Mesothelial cell of epicardium (in vitro differentiated cells): ENCODE measurements around the gene NELL1. TPM values are rescaled to one million over a fixed set of nuclear protein-coding genes. Genes with fewer than 3 reads are reported as not detected.
"Not testable (repeated sequence)": the region's sequence is repeated elsewhere in the genome, so short reads cannot be mapped to it uniquely, and the experiment has no call there.

Source experiments
- DNase-seq, 2 experiments: peaks; one replicate each; pipeline ENCODE4 v3.0.0; 2021; ENCODE audit warnings: low spot score in 2 of 2; ENCODE audit not compliant: unreplicated experiment in 2 of 2
- H3K27ac Mint-ChIP-seq: 2 replicates; pipeline ENCODE4 v1.8.0; 2021; ENCODE audit warnings: mixed read lengths
- H3K27me3 Mint-ChIP-seq: 2 replicates; pipeline ENCODE4 v1.8.0; 2021; ENCODE audit warnings: low read depth, mixed read lengths
- H3K36me3 Mint-ChIP-seq: 2 replicates; pipeline ENCODE4 v1.8.0; 2021; ENCODE audit warnings: mixed read lengths
- H3K4me1 Mint-ChIP-seq: 2 replicates; pipeline ENCODE4 v1.8.0; 2021; ENCODE audit warnings: mixed read lengths
- H3K4me3 Mint-ChIP-seq: 2 replicates; pipeline ENCODE4 v1.8.0; 2021; ENCODE audit warnings: mild to moderate bottlenecking, moderate library complexity, mixed read lengths
- H3K9me3 Mint-ChIP-seq: 2 replicates; pipeline ENCODE4 v1.8.0; 2021; ENCODE audit warnings: mixed read lengths
- CTCF ChIP-seq: fragments of 200-600 bp; sonication (generic); IDR thresholded peaks from one replicate; pipeline ENCODE4 v1.5.0; 2021; ENCODE audit warnings: antibody characterized with exemption; ENCODE audit not compliant: unreplicated experiment
- total RNA-seq: library from RNA; stranded (reverse); gene quantifications from 3 replicates; pipeline ENCODE4 v1.2.1, GENCODE V29; 2021

NELL1 gene
- total RNA-seq, 1 donor from 2014 or later, result 1.7 TPM

DNA sequence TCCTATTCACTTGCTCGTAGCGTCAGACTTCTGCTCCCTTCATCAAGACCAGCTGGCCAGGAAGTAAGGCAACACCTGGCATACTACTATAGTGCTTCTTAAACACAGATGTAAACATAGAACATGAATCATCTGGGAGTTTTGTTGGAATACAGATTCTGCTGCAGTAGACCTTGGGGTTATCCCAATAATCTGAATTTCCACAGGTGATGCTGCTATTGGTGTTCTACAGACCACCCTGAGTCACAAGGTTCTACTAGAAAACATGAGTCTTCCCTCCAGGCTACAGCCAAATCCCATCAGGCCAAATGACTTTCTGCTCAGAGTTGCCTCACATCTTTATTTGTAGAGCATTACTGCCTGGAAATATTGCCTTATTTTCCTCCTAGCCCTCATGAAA is 175.2 kb downstream of the NELL1 start:
- peaks cover 17% of the 10 kb centered on the region for H3K27me3 Mint-ChIP-seq
- no peak for DNase-seq
- no peak overlapping the region for H3K27ac Mint-ChIP-seq
- TF ChIP-seq CTCF, result no peak
- H3K9me3 Mint-ChIP-seq, result no peaks in the 10 kb centered on the region
- no peak overlapping the region for H3K4me3 Mint-ChIP-seq
- H3K4me1 Mint-ChIP-seq, result peaks cover 3% of the 10 kb centered on the region
- no peaks in the 10 kb centered on the region for H3K36me3 Mint-ChIP-seq

GRCh38 chr11:20854215-20854955 is 185.0 kb downstream of the NELL1 start:
- no peaks in the 10 kb centered on the region for H3K4me1 Mint-ChIP-seq
- no peak overlapping the region for H3K27ac Mint-ChIP-seq
- no peaks in the 10 kb centered on the region for H3K9me3 Mint-ChIP-seq
- no peaks in the 10 kb centered on the region for H3K36me3 Mint-ChIP-seq
- no peak for DNase-seq
- no peak overlapping the region for H3K4me3 Mint-ChIP-seq
- TF ChIP-seq CTCF, result no peak
- peaks cover 17% of the 10 kb centered on the region for H3K27me3 Mint-ChIP-seq

GRCh38 chr11:20861322-20861721 is 191.9 kb downstream of the NELL1 start:
- no peak for TF ChIP-seq CTCF
- Mint-ChIP-seq H3K4me1 (no peaks in the 10 kb centered on the region), H3K4me3 (no peak overlapping the region), H3K27ac (no peak overlapping the region), H3K9me3 (peaks cover 4% of the 10 kb centered on the region), H3K36me3 (no peaks in the 10 kb centered on the region), H3K27me3 (peaks cover 5% of the 10 kb centered on the region)
- DNase-seq, result no peak

- H3K36me3 Mint-ChIP-seq, H3K4me1 Mint-ChIP-seq, H3K27ac Mint-ChIP-seq, H3K4me3 Mint-ChIP-seq, H3K9me3 Mint-ChIP-seq, H3K27me3 Mint-ChIP-seq, DNase-seq: not testable (repeated sequence)
Observed at GRCh38 chr11:20862263-20862662, 192.9 kb downstream of the NELL1 start.

DNA sequence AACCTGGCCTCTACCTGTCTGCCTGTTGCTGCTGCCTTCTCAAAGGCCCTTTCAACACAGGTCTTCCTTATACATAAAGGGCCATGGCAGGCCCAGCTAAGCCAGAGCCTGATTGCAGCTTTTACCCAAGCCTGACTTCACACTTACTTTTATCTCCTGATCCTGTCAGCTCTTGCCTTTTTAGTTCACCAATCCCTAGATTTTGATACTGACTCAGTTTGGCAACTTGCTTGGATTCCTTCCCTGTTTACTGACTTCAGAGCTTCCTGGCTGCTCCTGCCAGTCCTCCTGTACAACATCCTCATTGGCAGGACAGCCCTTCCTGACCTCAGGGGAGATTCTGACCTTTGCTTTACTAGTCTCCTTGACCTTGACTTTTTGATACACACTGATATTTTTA is 195.2 kb downstream of the NELL1 start:
- no peaks in the 10 kb centered on the region for H3K36me3 Mint-ChIP-seq
- H3K9me3 Mint-ChIP-seq, result peaks cover 4% of the 10 kb centered on the region
- peaks cover 9% of the 10 kb centered on the region for H3K27me3 Mint-ChIP-seq
- DNase-seq, result no peak
- no peak overlapping the region for H3K27ac Mint-ChIP-seq
- no peak overlapping the region for H3K4me3 Mint-ChIP-seq
- no peak for TF ChIP-seq CTCF
- no peaks in the 10 kb centered on the region for H3K4me1 Mint-ChIP-seq

GRCh38 chr11:20865161-20865560 is 195.8 kb downstream of the NELL1 start:
- H3K9me3 Mint-ChIP-seq, result peaks cover 4% of the 10 kb centered on the region

More at GRCh38 chr11:20865161-20865560, 195.8 kb downstream of the NELL1 start:
- no peaks in the 10 kb centered on the region for H3K4me1 Mint-ChIP-seq
- DNase-seq, result no peak
- no peak for TF ChIP-seq CTCF
- no peak overlapping the region for H3K4me3 Mint-ChIP-seq
- H3K27ac Mint-ChIP-seq, result no peak overlapping the region
- H3K36me3 Mint-ChIP-seq, result no peaks in the 10 kb centered on the region
- H3K27me3 Mint-ChIP-seq, result peaks cover 9% of the 10 kb centered on the region
